HAP-1 (cell line): ENCODE measurements around the gene CRB1.
A peak's percentile ranks its signal among the peaks of the same experiment; 100 is the strongest.

Experiments
- DNase-seq, 2 experiments: peaks; one replicate each; pipeline ENCODE4 v3.0.0-alpha.2; 2016 to 2020; ENCODE audit warnings: low spot score in 2 of 2
- H3K27me3 ChIP-seq: fragments of 250-450 bp; sonication (Bioruptor Pico); 2 replicates; pipeline ENCODE4 v1.5.1; 2020; ENCODE audit warnings: low read depth, mild to moderate bottlenecking, moderate library complexity
- H3K36me3 ChIP-seq: fragments of 250-450 bp; sonication (Bioruptor Pico); replicated peaks from 2 replicates; pipeline ENCODE4 v1.5.1; 2020; ENCODE audit warnings: mild to moderate bottlenecking
- H3K4me1 ChIP-seq: fragments of 250-450 bp; sonication (Bioruptor Pico); 2 replicates; pipeline ENCODE4 v1.5.1; 2020; ENCODE audit warnings: mild to moderate bottlenecking
- H3K4me3 ChIP-seq: fragments of 250-450 bp; sonication (Bioruptor Pico); 2 replicates; pipeline ENCODE4 v1.5.1; 2020; ENCODE audit warnings: mild to moderate bottlenecking, moderate library complexity
- H3K9me3 ChIP-seq: fragments of 250-450 bp; sonication (Bioruptor Pico); 2 replicates; pipeline ENCODE4 v1.5.1; 2020; ENCODE audit warnings: mild to moderate bottlenecking, moderate library complexity
- in situ Hi-C: fragments of 300-500 bp; cut with MboI; formaldehyde crosslinking; loops from 3 replicates; pipeline ENCODE4 v1.14.3; 2020; ENCODE audit warnings: low sequenced_read_pairs, inconsistent platforms, mixed read lengths

Gene CRB1

GRCh38 chr1:197307551-197307950, 39.5 kb downstream of the CRB1 start:
- in situ Hi-C loops: no loop called here
- DNase-seq: peak in 1 of 2 experiments; percentile 8
- H3K36me3 ChIP-seq: no peaks in the 10 kb centered on the region

DNA sequence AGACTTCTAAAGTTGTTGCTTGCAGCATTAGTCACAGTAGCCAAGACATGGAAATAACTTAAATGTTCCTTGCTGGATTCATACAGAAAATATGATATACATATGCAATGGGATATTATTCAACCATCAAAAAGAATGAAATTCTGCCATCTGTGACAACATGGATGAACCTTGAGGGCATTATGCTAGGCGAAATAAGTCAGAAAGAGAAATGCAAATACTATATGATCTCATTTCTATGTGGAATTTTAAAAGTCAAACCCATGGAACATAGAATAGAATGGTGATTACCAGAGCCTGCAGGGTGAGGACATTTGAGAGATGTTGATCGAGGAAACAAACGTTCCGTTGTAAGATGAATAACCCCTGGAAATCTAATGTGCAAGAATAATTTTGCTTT, 43.0 kb downstream of the CRB1 start:
- Histone ChIP-seq H3K4me3 (no peak overlapping the region), H3K36me3 (no peaks in the 10 kb centered on the region), H3K4me1 (no peaks in the 10 kb centered on the region), H3K27me3 (no peaks in the 10 kb centered on the region), H3K9me3 (no peaks in the 10 kb centered on the region)
- in situ Hi-C loops: no loop called here
- DNase-seq: no peak

More at GRCh38 chr1:197307551-197307950, 39.5 kb downstream of the CRB1 start:
- H3K27me3 ChIP-seq: peaks cover 3% of the 10 kb centered on the region; the same call in 1 of the 2 replicates
- H3K4me3 ChIP-seq: no peak overlapping the region
- no peaks in the 10 kb centered on the region for H3K9me3 ChIP-seq
- H3K4me1 ChIP-seq: no peaks in the 10 kb centered on the region

- no peaks in the 10 kb centered on the region for H3K4me1 ChIP-seq
- no peak overlapping the region for H3K4me3 ChIP-seq
- in situ Hi-C loops: no loop called here
- no peaks in the 10 kb centered on the region for H3K9me3 ChIP-seq
- no peak for DNase-seq
- H3K27me3 ChIP-seq: no peaks in the 10 kb centered on the region
- no peaks in the 10 kb centered on the region for H3K36me3 ChIP-seq
These were observed 44.1 kb downstream of the CRB1 start for GRCh38 chr1:197312163-197312562.

GRCh38 chr1:197313713-197314112, 45.7 kb downstream of the CRB1 start:
- Histone ChIP-seq H3K9me3 (no peaks in the 10 kb centered on the region), H3K27me3 (no peaks in the 10 kb centered on the region), H3K4me1 (no peaks in the 10 kb centered on the region), H3K4me3 (no peak overlapping the region), H3K36me3 (no peaks in the 10 kb centered on the region)
- no peak for DNase-seq
- in situ Hi-C loops: no loop called here

GRCh38 chr1:197314682-197315081, 46.6 kb downstream of the CRB1 start:
- H3K4me3 ChIP-seq: no peak overlapping the region
- in situ Hi-C loops: no loop called here
- H3K36me3 ChIP-seq: no peaks in the 10 kb centered on the region
- H3K27me3 ChIP-seq: no peaks in the 10 kb centered on the region
- no peak for DNase-seq
- no peaks in the 10 kb centered on the region for H3K9me3 ChIP-seq
- no peaks in the 10 kb centered on the region for H3K4me1 ChIP-seq

- DNase-seq: no peak
- in situ Hi-C loops: no loop called here
- Histone ChIP-seq H3K9me3 (no peaks in the 10 kb centered on the region), H3K4me3 (no peak overlapping the region), H3K27me3 (no peaks in the 10 kb centered on the region), H3K4me1 (no peaks in the 10 kb centered on the region), H3K36me3 (no peaks in the 10 kb centered on the region)
These were observed 51.6 kb downstream of the CRB1 start for GRCh38 chr1:197319631-197320030.

DNA sequence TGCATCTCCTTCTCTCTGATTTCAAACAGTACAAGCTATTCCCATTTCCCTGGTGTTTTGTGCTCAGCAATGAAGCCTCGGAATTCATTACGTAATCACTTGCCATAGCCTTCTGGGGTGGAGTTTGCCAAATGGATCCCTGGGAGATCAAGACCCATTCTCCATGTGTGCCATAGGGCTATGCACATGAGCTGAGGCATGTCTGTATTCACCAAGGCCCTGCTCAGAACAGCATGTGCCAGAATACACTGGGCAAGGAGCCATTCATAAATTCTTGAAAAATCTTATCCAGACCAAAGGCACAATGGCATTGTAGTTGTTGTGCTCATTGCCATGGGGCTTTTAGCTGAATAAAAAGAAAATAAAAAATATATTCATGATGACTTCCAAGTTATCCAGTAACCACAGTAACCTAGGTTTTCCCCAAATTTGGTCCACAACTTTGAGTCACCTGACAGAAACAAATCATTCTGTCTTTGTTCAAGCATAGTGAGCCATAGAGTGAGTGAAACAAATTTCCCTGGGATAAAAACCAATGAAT, 53.0 kb downstream of the CRB1 start:
- in situ Hi-C loops: no loop called here
- H3K36me3 ChIP-seq: no peaks in the 10 kb centered on the region
- no peak overlapping the region for H3K4me3 ChIP-seq
- H3K27me3 ChIP-seq: no peaks in the 10 kb centered on the region
- H3K4me1 ChIP-seq: no peaks in the 10 kb centered on the region
- no peak for DNase-seq
- H3K9me3 ChIP-seq: no peaks in the 10 kb centered on the region

GRCh38 chr1:197321811-197322210, 53.8 kb downstream of the CRB1 start:
- no peaks in the 10 kb centered on the region for H3K27me3 ChIP-seq
- H3K9me3 ChIP-seq: no peaks in the 10 kb centered on the region
- H3K36me3 ChIP-seq: no peaks in the 10 kb centered on the region
- in situ Hi-C loops: no loop called here
- no peak overlapping the region for H3K4me3 ChIP-seq
- DNase-seq: no peak
- no peaks in the 10 kb centered on the region for H3K4me1 ChIP-seq

- Histone ChIP-seq H3K27me3 (no peaks in the 10 kb centered on the region), H3K9me3 (no peaks in the 10 kb centered on the region), H3K4me1 (no peaks in the 10 kb centered on the region), H3K4me3 (no peak overlapping the region), H3K36me3 (no peaks in the 10 kb centered on the region)
- in situ Hi-C loops: no loop called here
- DNase-seq: peak in 1 of 2 experiments; percentile 29
These were observed 59.8 kb downstream of the CRB1 start for GRCh38 chr1:197327776-197328364.

DNA sequence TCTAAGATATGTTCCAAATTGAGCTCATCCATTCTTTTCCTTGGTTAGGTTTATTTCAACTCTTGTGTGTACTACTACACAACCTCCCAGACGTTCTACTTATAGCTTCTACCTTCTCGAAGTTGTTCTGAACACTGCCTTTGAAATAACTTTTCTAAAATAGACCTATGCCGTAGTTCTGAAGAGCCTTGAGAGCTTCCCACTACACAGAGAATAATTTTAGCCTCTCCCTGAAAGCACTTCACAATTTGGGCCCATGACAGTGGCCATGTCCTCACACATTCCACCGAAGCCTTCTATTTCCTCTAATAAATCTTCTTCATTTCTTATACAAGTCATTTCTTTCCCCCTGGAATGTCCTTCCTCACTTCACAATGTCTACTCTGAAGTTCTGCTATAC, 62.2 kb downstream of the CRB1 start:
- no peaks in the 10 kb centered on the region for H3K36me3 ChIP-seq
- no peaks in the 10 kb centered on the region for H3K4me1 ChIP-seq
- H3K9me3 ChIP-seq: no peaks in the 10 kb centered on the region
- H3K27me3 ChIP-seq: no peaks in the 10 kb centered on the region
- no peak overlapping the region for H3K4me3 ChIP-seq
- in situ Hi-C loops: no loop called here
- no peak for DNase-seq

- in situ Hi-C loops: no loop called here
- no peak overlapping the region for H3K4me3 ChIP-seq
- no peaks in the 10 kb centered on the region for H3K4me1 ChIP-seq
- DNase-seq: no peak
- H3K27me3 ChIP-seq: no peaks in the 10 kb centered on the region
- no peaks in the 10 kb centered on the region for H3K9me3 ChIP-seq
- no peaks in the 10 kb centered on the region for H3K36me3 ChIP-seq
These were observed 63.5 kb downstream of the CRB1 start for GRCh38 chr1:197331565-197331964.

DNA sequence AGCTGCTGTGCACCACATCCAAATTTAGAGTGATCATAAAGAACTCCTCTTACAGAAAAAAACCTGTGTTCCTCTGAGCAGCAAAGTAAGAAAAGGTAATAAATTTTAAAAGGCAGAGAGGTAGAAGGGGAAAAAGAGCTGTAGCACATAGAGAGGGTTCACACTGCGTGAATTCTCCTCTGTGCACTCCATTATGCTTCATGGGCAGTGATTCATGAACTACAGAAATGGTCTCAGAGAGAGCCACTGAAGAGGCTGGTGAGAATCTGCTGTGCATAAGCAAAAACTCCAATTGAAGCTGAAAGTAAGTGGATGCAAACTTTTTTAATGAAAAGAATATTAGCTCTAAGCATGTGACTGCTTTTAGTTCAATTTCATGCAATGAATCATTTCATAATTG, 65.0 kb downstream of the CRB1 start:
- in situ Hi-C loops: no loop called here
- H3K4me1 ChIP-seq: no peaks in the 10 kb centered on the region

DNA sequence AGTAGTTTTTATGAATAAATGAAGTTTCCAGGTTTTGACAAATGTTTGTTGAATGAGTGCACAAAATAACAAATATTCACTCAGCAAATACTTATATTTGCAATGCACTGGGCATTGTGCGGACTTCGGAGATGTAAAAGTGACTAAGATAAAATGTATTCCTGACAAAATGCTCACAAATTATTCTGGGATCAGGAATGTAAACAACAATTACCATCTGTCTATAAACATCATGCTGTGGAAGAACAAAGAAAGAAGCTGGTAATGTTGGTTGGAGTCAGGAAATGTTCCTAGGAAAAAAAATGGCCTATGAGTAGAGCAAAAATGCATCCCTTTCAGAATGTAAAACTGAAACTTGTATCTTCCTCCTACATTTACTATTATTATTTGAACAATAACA, 68.5 kb downstream of the CRB1 start:
- Histone ChIP-seq H3K4me1 (no peaks in the 10 kb centered on the region), H3K27me3 (no peaks in the 10 kb centered on the region), H3K36me3 (no peaks in the 10 kb centered on the region), H3K4me3 (no peak overlapping the region), H3K9me3 (no peaks in the 10 kb centered on the region)
- in situ Hi-C loops: no loop called here
- DNase-seq: no peak

More for the DNA sequence above, 65.0 kb downstream of the CRB1 start:
- H3K36me3 ChIP-seq: no peaks in the 10 kb centered on the region
- no peaks in the 10 kb centered on the region for H3K9me3 ChIP-seq
- DNase-seq: no peak
- H3K27me3 ChIP-seq: no peaks in the 10 kb centered on the region
- no peak overlapping the region for H3K4me3 ChIP-seq

DNA sequence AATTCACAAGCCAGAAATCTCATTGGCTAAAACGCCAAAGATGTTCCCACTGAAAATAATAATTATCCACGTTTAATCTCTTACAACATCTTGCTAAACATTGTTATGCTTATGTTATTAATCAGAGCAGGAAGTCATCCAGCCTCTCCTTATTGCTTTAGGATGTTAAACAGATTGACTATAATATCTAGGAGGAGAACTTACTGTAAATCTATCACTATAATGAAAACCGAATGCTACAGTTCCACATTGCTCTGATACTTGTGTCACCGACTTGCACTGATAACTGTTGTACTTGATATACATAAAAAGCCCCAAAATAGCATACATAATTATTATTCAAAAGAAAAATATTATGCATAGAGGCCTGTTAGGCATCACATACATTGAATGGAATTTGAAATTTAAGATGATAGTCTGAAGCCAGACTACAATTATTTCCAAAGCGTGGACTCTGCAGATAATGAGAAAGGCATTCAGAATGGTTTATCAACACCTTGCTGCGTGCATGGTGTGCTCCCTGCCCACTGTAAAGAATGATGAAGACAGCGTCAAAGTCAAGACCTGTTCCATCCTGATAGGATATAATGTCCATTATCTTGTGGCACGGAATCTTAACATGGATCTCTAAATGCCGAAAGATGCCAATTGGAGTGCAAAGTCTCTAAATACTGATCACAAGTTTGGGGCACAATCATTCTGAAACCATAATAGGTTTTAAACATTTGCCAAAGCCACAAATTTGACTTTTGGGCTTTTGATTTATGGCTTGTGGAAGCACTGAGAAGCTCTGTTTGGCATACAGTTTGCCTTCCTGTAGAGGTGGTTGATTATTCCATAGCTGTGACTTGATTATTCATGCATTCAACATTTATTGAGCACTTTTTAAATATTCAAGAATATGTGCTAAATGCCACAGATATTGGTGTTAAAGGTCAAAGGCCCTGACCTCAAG, 71.3 kb downstream of the CRB1 start:
- Histone ChIP-seq H3K4me1 (no peaks in the 10 kb centered on the region), H3K36me3 (no peaks in the 10 kb centered on the region), H3K9me3 (no peaks in the 10 kb centered on the region), H3K4me3 (no peak overlapping the region), H3K27me3 (no peaks in the 10 kb centered on the region)
- DNase-seq: no peak
- in situ Hi-C loops: no loop called here
